Neuron (in vitro differentiated cells): ENCODE results near the gene SYT7.
"Not testable (repeated sequence)": the region's sequence is repeated elsewhere in the genome, so short reads cannot be mapped to it uniquely, and the experiment has no call there.

ENCODE experiments used
- H2AFZ ChIP-seq: one replicate; pipeline ENCODE4 v1.6.1; 2013; ENCODE audit warnings: low read depth, mild to moderate bottlenecking, inconsistent platforms, low read length, moderate library complexity
- H3K27me3 ChIP-seq: one replicate; pipeline ENCODE4 v1.6.1; 2013; ENCODE audit warnings: low read length; ENCODE audit not compliant: insufficient read depth
- H3K36me3 ChIP-seq: one replicate; pipeline ENCODE4 v1.6.1; 2013; ENCODE audit warnings: low read length; ENCODE audit not compliant: insufficient read depth
- H3K4me1 ChIP-seq: one replicate; pipeline ENCODE4 v1.6.1; 2013; ENCODE audit warnings: low read length; ENCODE audit not compliant: insufficient read depth
- H3K4me3 ChIP-seq: 2 replicates; pipeline ENCODE4 v1.5.1; 2013; ENCODE audit warnings: mild to moderate bottlenecking, low read length, moderate library complexity
- H3K9me3 ChIP-seq: one replicate; pipeline ENCODE4 v1.6.1; 2013; ENCODE audit warnings: low read length

SYT7 gene

GRCh38 chr11:61616434-61616833 lies 35.6 kb upstream of the SYT7 start:
- Histone ChIP-seq H3K4me3 (no peak overlapping the region), H3K4me1 (peaks cover 4% of the 10 kb centered on the region), H3K36me3 (no peaks in the 10 kb centered on the region), H3K27me3 (peaks cover 6% of the 10 kb centered on the region), H3K9me3 (no peaks in the 10 kb centered on the region), H2AFZ (no peak overlapping the region)

- H3K36me3 ChIP-seq, H3K4me1 ChIP-seq, H3K4me3 ChIP-seq, H3K27me3 ChIP-seq, H3K9me3 ChIP-seq, H2AFZ ChIP-seq: not testable (repeated sequence)
Observed at GRCh38 chr11:61614782-61615181, 33.9 kb upstream of the SYT7 start.

DNA sequence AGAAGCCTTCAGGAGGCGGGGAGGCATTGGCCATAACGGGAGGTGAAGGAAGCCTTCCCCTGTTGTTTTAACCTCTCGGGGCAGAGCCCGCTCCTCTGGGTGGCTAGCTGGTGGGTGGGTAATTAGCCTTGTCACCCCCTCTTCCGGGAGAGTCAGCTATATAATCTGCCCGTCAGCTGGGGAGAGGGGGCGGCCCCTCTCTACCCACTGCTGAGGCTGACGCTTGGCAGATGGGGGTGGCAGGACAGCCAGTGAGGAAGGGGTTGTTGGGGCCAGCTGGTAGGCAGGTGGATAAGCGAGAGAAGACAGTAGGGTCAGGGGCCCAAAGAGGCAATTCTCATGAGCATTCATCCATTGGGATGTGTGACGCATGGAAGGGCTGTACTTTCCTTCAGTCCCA lies 33.0 kb upstream of the SYT7 start:
- H3K9me3 ChIP-seq, result no peaks in the 10 kb centered on the region
- H3K27me3 ChIP-seq, result peaks cover 2% of the 10 kb centered on the region

GRCh38 chr11:61613051-61613450 lies 32.2 kb upstream of the SYT7 start:
- H3K27me3 ChIP-seq, result peaks cover 4% of the 10 kb centered on the region

More for the DNA sequence above, 33.0 kb upstream of the SYT7 start:
- Histone ChIP-seq H3K36me3 (no peaks in the 10 kb centered on the region), H3K4me1 (peaks cover 14% of the 10 kb centered on the region), H3K4me3 (no peak overlapping the region), H2AFZ (no peak overlapping the region)

GRCh38 chr11:61611309-61611708 lies 30.4 kb upstream of the SYT7 start:
- peaks cover 12% of the 10 kb centered on the region for H3K4me1 ChIP-seq
- H3K9me3 ChIP-seq, result no peaks in the 10 kb centered on the region
- H3K27me3 ChIP-seq, result peaks cover 8% of the 10 kb centered on the region
- H3K36me3 ChIP-seq, result no peaks in the 10 kb centered on the region
- H3K4me3 ChIP-seq, result no peak overlapping the region
- no peak overlapping the region for H2AFZ ChIP-seq

More at GRCh38 chr11:61613051-61613450, 32.2 kb upstream of the SYT7 start:
- Histone ChIP-seq H3K4me3 (no peak overlapping the region), H3K36me3 (no peaks in the 10 kb centered on the region), H3K9me3 (no peaks in the 10 kb centered on the region), H2AFZ (no peak overlapping the region), H3K4me1 (peaks cover 12% of the 10 kb centered on the region)

DNA sequence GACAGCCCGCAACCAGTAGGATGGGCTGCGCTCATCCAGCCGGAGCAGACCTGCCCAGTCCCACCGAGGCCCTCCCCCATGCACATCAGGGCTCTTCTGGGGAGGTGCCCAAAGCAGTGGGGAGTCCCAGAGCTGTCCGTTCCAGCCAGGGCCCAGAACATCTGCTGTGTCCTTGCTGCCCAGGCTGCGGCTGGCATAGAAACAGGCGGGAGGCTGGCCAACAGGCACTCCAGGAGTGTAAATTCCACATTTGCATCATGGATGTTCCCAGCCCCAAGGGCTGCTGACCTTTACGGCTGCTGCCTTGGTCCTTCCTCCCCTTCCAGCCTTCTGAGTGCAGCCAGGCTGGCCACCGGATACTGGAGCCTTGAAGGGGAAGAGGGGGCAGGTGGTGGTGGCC lies 30.0 kb upstream of the SYT7 start:
- Histone ChIP-seq H3K9me3 (no peaks in the 10 kb centered on the region), H3K36me3 (no peaks in the 10 kb centered on the region), H3K27me3 (peaks cover 10% of the 10 kb centered on the region), H3K4me3 (no peak overlapping the region), H3K4me1 (peaks cover 12% of the 10 kb centered on the region), H2AFZ (no peak overlapping the region)

DNA sequence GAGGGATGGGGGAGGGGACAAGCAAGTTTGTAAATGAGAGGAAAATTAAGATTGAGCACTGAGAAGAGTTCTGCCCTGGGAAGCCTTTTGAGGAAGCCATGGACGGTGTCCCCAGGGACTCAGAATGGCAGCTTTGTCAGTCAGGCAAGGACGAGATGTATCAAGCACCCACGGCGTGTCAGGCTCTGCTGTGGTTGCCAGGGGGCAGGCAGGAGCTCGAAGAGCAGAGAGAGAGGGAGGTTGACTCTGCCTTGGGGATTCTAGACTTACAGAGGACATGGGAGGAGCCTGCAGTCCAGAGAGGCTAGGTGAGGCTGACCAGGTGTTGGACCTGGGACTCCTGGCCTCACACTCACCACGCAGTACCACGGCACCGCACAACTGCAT lies 29.1 kb upstream of the SYT7 start:
- H3K4me1 ChIP-seq, result peaks cover 12% of the 10 kb centered on the region
- peaks cover 11% of the 10 kb centered on the region for H3K27me3 ChIP-seq
- no peaks in the 10 kb centered on the region for H3K9me3 ChIP-seq
- H3K4me3 ChIP-seq, result no peak overlapping the region
- no peak overlapping the region for H2AFZ ChIP-seq
- H3K36me3 ChIP-seq, result no peaks in the 10 kb centered on the region

DNA sequence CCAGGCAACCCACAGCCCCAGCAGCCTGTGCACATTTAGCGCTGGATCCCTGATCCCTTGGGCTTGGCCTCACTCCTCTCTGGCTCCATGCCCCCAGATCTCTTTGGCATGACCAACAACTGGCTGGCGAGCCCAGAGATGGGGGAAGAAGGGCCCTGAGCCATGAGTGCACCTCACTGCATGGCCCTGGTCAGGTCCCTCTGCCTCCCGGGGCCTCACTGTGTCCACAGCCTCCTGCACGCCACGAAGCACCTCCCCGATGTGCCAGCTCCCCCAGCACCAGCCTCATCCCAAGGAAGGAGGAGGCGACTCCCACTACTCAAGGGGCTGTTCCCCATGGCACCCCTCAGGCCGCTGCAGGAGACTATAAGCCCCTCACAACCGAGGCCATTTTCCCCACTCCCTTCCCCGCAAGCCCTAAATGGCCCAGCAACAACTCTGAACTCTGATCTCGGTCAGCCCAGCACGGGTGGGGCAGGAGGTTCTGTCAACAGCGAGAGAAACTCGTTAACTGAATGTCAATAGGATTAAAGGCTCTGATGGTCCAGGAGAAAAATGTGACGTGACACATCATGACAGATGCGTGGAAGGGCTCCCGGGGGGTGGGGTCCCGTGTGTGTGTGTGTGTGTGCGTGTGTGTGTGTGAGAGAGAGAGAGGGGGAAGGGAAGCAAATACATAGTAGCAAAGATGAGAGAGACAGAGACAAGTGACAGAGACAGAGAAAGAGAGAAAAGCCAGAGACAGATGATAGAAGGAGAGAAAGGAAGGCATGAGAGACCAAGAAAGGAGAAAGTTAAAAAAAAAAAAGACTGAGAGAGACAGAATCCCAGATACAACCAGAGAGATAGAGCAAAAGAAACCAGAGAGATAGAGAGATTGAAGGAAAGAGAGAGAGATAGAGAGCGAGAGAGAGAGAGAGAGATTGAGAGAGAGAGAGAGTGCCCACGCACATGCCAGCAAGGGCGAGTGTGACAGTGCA lies 28.4 kb upstream of the SYT7 start:
- no peaks in the 10 kb centered on the region for H3K36me3 ChIP-seq
- H2AFZ ChIP-seq, result no peak overlapping the region
- H3K9me3 ChIP-seq, result no peaks in the 10 kb centered on the region
- H3K27me3 ChIP-seq, result peaks cover 11% of the 10 kb centered on the region
- peaks cover 12% of the 10 kb centered on the region for H3K4me1 ChIP-seq
- H3K4me3 ChIP-seq, result no peak overlapping the region

GRCh38 chr11:61607920-61608599 lies 27.2 kb upstream of the SYT7 start:
- no peak overlapping the region for H2AFZ ChIP-seq
- no peaks in the 10 kb centered on the region for H3K9me3 ChIP-seq
- H3K4me1 ChIP-seq, result peaks cover 12% of the 10 kb centered on the region
- no peak overlapping the region for H3K4me3 ChIP-seq
- no peaks in the 10 kb centered on the region for H3K36me3 ChIP-seq
- H3K27me3 ChIP-seq, result peaks cover 15% of the 10 kb centered on the region

DNA sequence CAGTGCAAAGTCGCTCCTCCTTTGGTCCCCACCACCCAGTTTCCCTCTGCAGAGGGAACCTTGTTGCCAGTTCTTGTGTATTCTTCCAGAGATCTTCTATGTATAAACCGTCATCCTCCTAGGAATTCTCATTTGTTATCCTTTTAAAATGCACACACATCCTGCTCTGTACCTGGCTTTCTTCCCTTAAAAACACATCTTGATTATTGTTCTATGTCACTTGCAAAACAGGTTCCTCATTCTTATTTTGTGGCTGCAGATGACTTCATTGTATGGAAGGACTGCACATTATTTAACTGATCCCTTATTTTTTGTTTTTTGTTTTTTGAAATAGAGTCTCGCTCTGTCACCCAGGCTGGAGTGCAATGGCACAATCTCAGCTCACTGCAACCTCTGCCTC lies 26.6 kb upstream of the SYT7 start:
- peaks cover 21% of the 10 kb centered on the region for H3K27me3 ChIP-seq
- no peaks in the 10 kb centered on the region for H3K36me3 ChIP-seq
- H3K4me1 ChIP-seq, result peaks cover 12% of the 10 kb centered on the region

DNA sequence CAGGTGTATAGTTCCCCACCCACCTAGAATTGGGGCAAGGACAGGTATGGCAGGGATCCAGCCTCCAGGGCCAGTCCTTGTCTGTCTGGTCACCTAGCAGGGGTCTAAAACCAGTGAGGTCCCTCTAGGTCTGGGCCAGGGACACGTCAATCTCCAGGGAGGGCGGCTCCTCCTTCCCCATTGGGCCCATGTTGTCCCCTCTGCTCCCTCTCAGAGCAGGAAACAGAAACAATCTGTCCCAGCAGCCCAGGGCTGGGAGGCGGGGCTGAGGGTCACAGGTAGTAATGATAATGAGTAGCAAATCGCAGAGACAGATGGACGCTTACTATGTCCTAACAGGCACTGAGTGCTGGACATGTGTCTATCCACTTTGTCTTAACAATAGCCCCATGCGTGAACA lies 22.8 kb upstream of the SYT7 start:
- Histone ChIP-seq H3K4me3 (no peak overlapping the region), H2AFZ (no peak overlapping the region), H3K27me3 (peaks cover 45% of the 10 kb centered on the region), H3K4me1 (no peaks in the 10 kb centered on the region), H3K36me3 (no peaks in the 10 kb centered on the region), H3K9me3 (no peaks in the 10 kb centered on the region)

More for the DNA sequence above, 26.6 kb upstream of the SYT7 start:
- Histone ChIP-seq H3K9me3 (no peaks in the 10 kb centered on the region), H2AFZ (no peak overlapping the region), H3K4me3 (no peak overlapping the region)

GRCh38 chr11:61602775-61603569 lies 22.1 kb upstream of the SYT7 start:
- Histone ChIP-seq H3K27me3 (peaks cover 52% of the 10 kb centered on the region), H3K36me3 (no peaks in the 10 kb centered on the region), H3K4me3 (no peak overlapping the region), H2AFZ (no peak overlapping the region), H3K9me3 (no peaks in the 10 kb centered on the region), H3K4me1 (no peaks in the 10 kb centered on the region)

DNA sequence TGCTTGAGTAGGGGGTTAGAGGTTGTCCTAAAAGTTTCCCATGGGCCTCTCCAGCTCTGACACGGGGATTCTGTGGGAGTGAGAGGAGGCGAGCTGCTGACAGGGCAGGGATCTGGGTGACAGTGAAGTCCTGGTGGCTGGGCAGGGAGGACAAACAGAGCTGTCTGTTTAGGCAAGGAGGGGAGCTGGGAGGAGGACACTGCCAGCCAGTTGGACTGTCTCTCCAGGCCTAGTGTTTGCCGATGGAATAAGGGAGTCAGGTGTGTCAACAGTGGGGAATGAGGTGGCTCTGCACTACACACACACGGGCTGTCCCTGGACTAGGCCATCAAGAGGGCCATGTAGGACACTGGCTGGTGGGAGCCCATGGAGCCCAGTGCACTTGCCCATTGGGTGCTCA lies 20.6 kb upstream of the SYT7 start:
- Histone ChIP-seq H2AFZ (no peak overlapping the region), H3K27me3 (peaks cover 59% of the 10 kb centered on the region), H3K4me1 (no peaks in the 10 kb centered on the region), H3K9me3 (no peaks in the 10 kb centered on the region), H3K4me3 (no peak overlapping the region), H3K36me3 (no peaks in the 10 kb centered on the region)
